ENCODE results near the gene UPF1. TPM values are rescaled to one million over a fixed set of nuclear protein-coding genes. Genes with fewer than 3 reads are reported as not detected.
A peak's percentile ranks its signal among the peaks of the same experiment; 100 is the strongest.

Gene UPF1
- total RNA-seq, 4 donors from 2014 or later, result 84.2 to 153 (median 91.9) TPM

GRCh38 chr19:18878058-18878797, 46.5 kb downstream of the UPF1 start:
- WGBS, 2 donors (ENCODE audit: low coverage in 1 of 2), result 85% methylated on average over 25 of the region's 25 CpGs; no CpG with 5 or more reads in 1 of the 2 donors
- intact Hi-C loops (cut with DNase I; ENCODE audit: low total_unique reads), result no loop called here

GRCh38 chr19:18878858-18879578, 47.3 kb downstream of the UPF1 start:
- in situ Hi-C loops (cut with MboI; ENCODE audit: low pct_ligation_motif_present in 1 of 4, low pct_unique_long_range_greater_than_20kb in 1 of 4, low sequenced_read_pairs in 3 of 4), result no loop called here
- WGBS, 2 donors (ENCODE audit: low coverage in 1 of 2), result 60 to 82% methylated on average over 2 to 34 of the region's 34 CpGs

More at GRCh38 chr19:18878058-18878797, 46.5 kb downstream of the UPF1 start:
- in situ Hi-C loops (cut with MboI; ENCODE audit: low pct_ligation_motif_present in 1 of 4, low pct_unique_long_range_greater_than_20kb in 1 of 4, low sequenced_read_pairs in 3 of 4), result no loop called here
- Histone ChIP-seq H3K4me3 (no peak overlapping the region), H3K36me3 (no peaks in the 10 kb centered on the region), H3K27me3 (no peaks in the 10 kb centered on the region), H3K9me3 (no peaks in the 10 kb centered on the region), H3K4me1 (peaks cover 0 to 6% (median 5%) of the 10 kb centered on the region in 4 donors), H3K27ac (no peak overlapping the region)
- TF ChIP-seq EP300 (IDR thresholded peaks at IDR 0.05; ENCODE audit: low read depth) (no peak), POLR2AphosphoS5 (IDR thresholded peaks at IDR 0.05) (no peak), POLR2A (IDR thresholded peaks at IDR 0.05) (no peak), CTCF (IDR thresholded peaks at IDR 0.05) (no peak)
- DNase-seq, result no peak

GRCh38 chr19:18879579-18880373, 48.0 kb downstream of the UPF1 start:
- Histone ChIP-seq H3K27me3 (no peaks in the 10 kb centered on the region), H3K4me1 (peaks cover 0 to 11% (median 5%) of the 10 kb centered on the region in 4 donors), H3K36me3 (no peaks in the 10 kb centered on the region), H3K4me3 (no peak overlapping the region), H3K9me3 (no peaks in the 10 kb centered on the region), H3K27ac (no peak overlapping the region)
- WGBS, 2 donors (ENCODE audit: low coverage in 1 of 2), result 31 to 46% methylated on average over 4 to 11 of the region's 13 CpGs
- intact Hi-C loops (cut with DNase I; ENCODE audit: low total_unique reads), result no loop called here
- TF ChIP-seq CTCF (IDR thresholded peaks at IDR 0.05), result no peak
- TF ChIP-seq POLR2AphosphoS5 (IDR thresholded peaks at IDR 0.05), result no peak
- TF ChIP-seq EP300 (IDR thresholded peaks at IDR 0.05; ENCODE audit: low read depth), result no peak
- TF ChIP-seq POLR2A (IDR thresholded peaks at IDR 0.05), result no peak
- in situ Hi-C loops (cut with MboI; ENCODE audit: low pct_ligation_motif_present in 1 of 4, low pct_unique_long_range_greater_than_20kb in 1 of 4, low sequenced_read_pairs in 3 of 4), result no loop called here
- DNase-seq, result peak; percentile 87

More at GRCh38 chr19:18878858-18879578, 47.3 kb downstream of the UPF1 start:
- Histone ChIP-seq H3K36me3 (no peaks in the 10 kb centered on the region), H3K4me1 (peaks cover 0 to 11% (median 5%) of the 10 kb centered on the region in 4 donors), H3K27me3 (no peaks in the 10 kb centered on the region), H3K27ac (no peak overlapping the region), H3K4me3 (no peak overlapping the region), H3K9me3 (no peaks in the 10 kb centered on the region)
- intact Hi-C loops (cut with DNase I; ENCODE audit: low total_unique reads), result no loop called here
- DNase-seq, result no peak
- no peak for TF ChIP-seq POLR2AphosphoS5 (IDR thresholded peaks at IDR 0.05)
- no peak for TF ChIP-seq POLR2A (IDR thresholded peaks at IDR 0.05)
- TF ChIP-seq EP300 (IDR thresholded peaks at IDR 0.05; ENCODE audit: low read depth), result no peak
- TF ChIP-seq CTCF (IDR thresholded peaks at IDR 0.05), result no peak

GRCh38 chr19:18881491-18881890, 49.7 kb downstream of the UPF1 start:
- TF ChIP-seq CTCF (IDR thresholded peaks at IDR 0.05), result no peak
- TF ChIP-seq POLR2AphosphoS5 (IDR thresholded peaks at IDR 0.05), result no peak
- no peak for TF ChIP-seq POLR2A (IDR thresholded peaks at IDR 0.05)
- TF ChIP-seq EP300 (IDR thresholded peaks at IDR 0.05; ENCODE audit: low read depth), result no peak
- no peak for DNase-seq
- WGBS, 2 donors (ENCODE audit: low coverage in 1 of 2), result 50 to 86% methylated on average over 2 to 7 of the region's 7 CpGs
- Histone ChIP-seq H3K4me3 (no peak overlapping the region), H3K27me3 (no peaks in the 10 kb centered on the region), H3K36me3 (no peaks in the 10 kb centered on the region), H3K4me1 (peaks cover 0 to 11% (median 5%) of the 10 kb centered on the region in 4 donors), H3K27ac (no peak overlapping the region), H3K9me3 (no peaks in the 10 kb centered on the region)
- in situ Hi-C loops (cut with MboI; ENCODE audit: low pct_ligation_motif_present in 1 of 4, low pct_unique_long_range_greater_than_20kb in 1 of 4, low sequenced_read_pairs in 3 of 4), result no loop called here
- intact Hi-C loops (cut with DNase I; ENCODE audit: low total_unique reads), result no loop called here

Data from transverse colon (tissue), 4 donors.